CD14-positive monocyte (primary cell): ENCODE measurements around the gene OR51Q1. TPM values are rescaled to one million over a fixed set of nuclear protein-coding genes. Genes with fewer than 3 reads are reported as not detected.

Experiments
- DNase-seq, 3 donors: peaks; one replicate each; pipeline ENCODE4 v3.0.0-alpha.2; 2011 to 2022
- H2AFZ ChIP-seq: 2 replicates; pipeline ENCODE4 v1.6.0; 2012; ENCODE audit warnings: mild to moderate bottlenecking, low read depth, low read length, inconsistent platforms; ENCODE audit not compliant: insufficient read depth, poor library complexity, severe bottlenecking
- H3K27ac ChIP-seq, 2 donors: 1 replicate in 1 of 2; 2 replicates in 1 of 2; pipeline ENCODE4 v1.5.1; 2012 to 2013; ENCODE audit warnings: low read length in 2 of 2, control low read depth in 1 of 2, inconsistent platforms in 1 of 2, low read depth in 1 of 2, mild to moderate bottlenecking in 1 of 2
- H3K27me3 ChIP-seq, 2 donors: one replicate each; pipeline versions ENCODE4 v1.6.0 to v1.6.1; 2011 to 2013; ENCODE audit warnings: low read length in 2 of 2; ENCODE audit not compliant: control insufficient read depth in 2 of 2, insufficient read depth in 2 of 2
- H3K36me3 ChIP-seq, 2 donors: replicated peaks in 1 of 2; 1 replicate in 1 of 2; 2 replicates in 1 of 2; pipeline versions ENCODE4 v1.5.1 to v1.6.1; 2012 to 2013; ENCODE audit warnings: low read length in 2 of 2, control low read depth in 1 of 2, inconsistent platforms in 1 of 2, mild to moderate bottlenecking in 1 of 2; ENCODE audit not compliant: insufficient read depth in 2 of 2, control insufficient read depth in 1 of 2
- H3K4me1 ChIP-seq, 2 donors: 1 replicate in 1 of 2; 2 replicates in 1 of 2; pipeline versions ENCODE4 v1.5.1 to v1.6.1; 2012 to 2013; ENCODE audit warnings: low read length in 2 of 2, control low read depth in 1 of 2, inconsistent platforms in 1 of 2, mild to moderate bottlenecking in 1 of 2, moderate library complexity in 1 of 2; ENCODE audit not compliant: insufficient read depth in 2 of 2, control insufficient read depth in 1 of 2
- H3K4me2 ChIP-seq: replicated peaks from 2 replicates; pipeline ENCODE3; 2012; ENCODE audit warnings: low read length, moderate library complexity, mild to moderate bottlenecking; ENCODE audit not compliant: poor library complexity, severe bottlenecking; ENCODE audit errors: extremely low read depth
- H3K4me3 ChIP-seq, 3 experiments: fragments of 200-600 bp in 1 of 3; sonication (generic) in 1 of 3; replicated peaks in 1 of 3; 1 replicate in 2 of 3; 2 replicates in 1 of 3; pipeline ENCODE4 v1.5.1; 2011 to 2013; ENCODE audit warnings: low read length in 3 of 3, mild to moderate bottlenecking in 3 of 3, control low read depth in 2 of 3, low read depth in 2 of 3, inconsistent platforms in 1 of 3, moderate library complexity in 1 of 3
- H3K79me2 ChIP-seq: 2 replicates; pipeline ENCODE4 v1.6.0; 2012; ENCODE audit warnings: mild to moderate bottlenecking, control low read depth, inconsistent platforms, low read length, moderate library complexity; ENCODE audit not compliant: insufficient read depth
- H3K9ac ChIP-seq: 2 replicates; pipeline ENCODE4 v1.6.0; 2017; ENCODE audit warnings: low read length, mild to moderate bottlenecking; ENCODE audit not compliant: insufficient read depth, poor library complexity, severe bottlenecking
- H3K9me3 ChIP-seq, 2 donors: replicated peaks in 1 of 2; 1 replicate in 1 of 2; 2 replicates in 1 of 2; pipeline versions ENCODE4 v1.5.1 to v1.6.1; 2012 to 2013; ENCODE audit warnings: low read length in 2 of 2, control low read depth in 1 of 2; ENCODE audit not compliant: control insufficient read depth in 1 of 2, insufficient read depth in 1 of 2
- H4K20me1 ChIP-seq: 2 replicates; pipeline ENCODE4 v1.6.0; 2012; ENCODE audit warnings: mild to moderate bottlenecking, low read length, control low read depth, moderate library complexity; ENCODE audit not compliant: insufficient read depth
- H3K27ac Mint-ChIP-seq, 7 donors: one replicate each; pipeline ENCODE4 v1.8.0; 2020; ENCODE audit warnings: mild to moderate bottlenecking in 7 of 7, mixed read lengths in 7 of 7, moderate library complexity in 6 of 7, inconsistent platforms in 2 of 7
- H3K27me3 Mint-ChIP-seq, 3 donors: one replicate each; pipeline ENCODE4 v1.8.0; 2021 to 2022; ENCODE audit warnings: low read depth in 3 of 3, mild to moderate bottlenecking in 3 of 3, mixed read lengths in 3 of 3, moderate library complexity in 3 of 3, inconsistent platforms in 1 of 3
- H3K36me3 Mint-ChIP-seq, 2 donors: one replicate each; pipeline ENCODE4 v1.8.0; 2020; ENCODE audit warnings: mixed read lengths in 2 of 2, inconsistent platforms in 1 of 2, mild to moderate bottlenecking in 1 of 2
- H3K4me1 Mint-ChIP-seq: one replicate; pipeline ENCODE4 v1.8.0; 2020; ENCODE audit warnings: mild to moderate bottlenecking, mixed read lengths
- H3K4me3 Mint-ChIP-seq, 2 donors: one replicate each; pipeline ENCODE4 v1.8.0; 2020; ENCODE audit warnings: mild to moderate bottlenecking in 2 of 2, mixed read lengths in 2 of 2, moderate library complexity in 1 of 2
- H3K9me3 Mint-ChIP-seq, 7 donors: one replicate each; pipeline ENCODE4 v1.8.0; 2020 to 2022; ENCODE audit warnings: mixed read lengths in 7 of 7, mild to moderate bottlenecking in 6 of 7, moderate library complexity in 6 of 7, inconsistent platforms in 2 of 7
- CTCF ChIP-seq: fragments of 200-600 bp; IDR thresholded peaks from one replicate; pipeline ENCODE4 v1.8.0; 2022; ENCODE audit warnings: antibody characterized with exemption, mild to moderate bottlenecking
- WGBS: methylation state at CpG from one replicate; pipeline ENCODE4 v1.1.5; 2013; ENCODE audit warnings: missing lambda C conversion rate; ENCODE audit not compliant: insufficient coverage; 5-methylcytosine and 5-hydroxymethylcytosine counted together
- intact Hi-C, 2 donors: fragments of 100-400 bp; cut with micrococcal nuclease; formaldehyde crosslinking; loops; one replicate each; pipeline versions ENCODE4 v1.15.0 to v1.15.1; 2023
- polyA plus RNA-seq, 3 donors: library from polyadenylated mRNA; depleted of rRNA in 1 of 3; unstranded in 2 of 3; stranded (reverse) in 1 of 3; fragments of 300-500 nt in 2 of 3; fragments of >200 nt in 1 of 3; fragmentation: Illumina TruSeq in 2 of 3; gene quantifications; 1 replicate in 2 of 3; 2 replicates in 1 of 3; pipeline ENCODE4 v1.2.3, GENCODE V29; 2012 to 2021

Gene OR51Q1
- polyA plus RNA-seq, 3 donors, result not detected

- peaks cover 0 to 2% (median 0%) of the 10 kb centered on the region in 7 donors for H3K9me3 Mint-ChIP-seq
- H3K9ac ChIP-seq, result no peak within 1 kb of the TSS
- no peaks in the 10 kb centered on the region for H4K20me1 ChIP-seq
- intact Hi-C loops, result no loop called here
- H3K4me3 Mint-ChIP-seq, result no peak within 1 kb of the TSS
- no peak within 1 kb of the TSS for H3K4me3 ChIP-seq
- TF ChIP-seq CTCF, result no peak
- H3K27me3 Mint-ChIP-seq, result no peaks in the 10 kb centered on the region
- no peaks in the 10 kb centered on the region for H3K4me1 ChIP-seq
- no peak within 1 kb of the TSS for H3K27ac ChIP-seq
- no peak for DNase-seq
- H2AFZ ChIP-seq, result no peak within 1 kb of the TSS
- H3K27me3 ChIP-seq, result no peaks in the 10 kb centered on the region
- peak within 1 kb of the TSS in 1 of 7 donors; percentile 23 for H3K27ac Mint-ChIP-seq
- no peaks in the 10 kb centered on the region for H3K36me3 Mint-ChIP-seq
- H3K4me2 ChIP-seq, result no peak within 1 kb of the TSS
- no peaks in the 10 kb centered on the region for H3K9me3 ChIP-seq
- H3K79me2 ChIP-seq, result no peaks in the 10 kb centered on the region
- WGBS, result no CpG with 5 or more reads among the region's 2 CpGs
- no peaks in the 10 kb centered on the region for H3K36me3 ChIP-seq
- no peaks in the 10 kb centered on the region for H3K4me1 Mint-ChIP-seq
Observed at GRCh38 chr11:5449023-5449422, 27.1 kb downstream of the OR51Q1 start, which contains the start of gene OR51I2. Gene OR51I2, plus strand, starts transcription at chr11:5449323. Its CDS starts 4,166 bp downstream, at chr11:5453489.

- H3K4me3 ChIP-seq, result no peak overlapping the region
- H3K4me1 Mint-ChIP-seq, result no peaks in the 10 kb centered on the region
- no peak overlapping the region for H2AFZ ChIP-seq
- H3K27me3 Mint-ChIP-seq, result no peaks in the 10 kb centered on the region
- H3K9ac ChIP-seq, result no peak overlapping the region
- peaks cover 0 to 2% (median 0%) of the 10 kb centered on the region in 7 donors for H3K9me3 Mint-ChIP-seq
- no peaks in the 10 kb centered on the region for H3K4me1 ChIP-seq
- H3K4me2 ChIP-seq, result no peak overlapping the region
- H4K20me1 ChIP-seq, result no peaks in the 10 kb centered on the region
- intact Hi-C loops, result no loop called here
- 100% methylated on average over 1 of the region's 4 CpGs for WGBS
- H3K27me3 ChIP-seq, result no peaks in the 10 kb centered on the region
- no peak for TF ChIP-seq CTCF
- H3K79me2 ChIP-seq, result no peaks in the 10 kb centered on the region
- H3K27ac Mint-ChIP-seq, result peak overlapping the region in 1 of 7 donors; percentile 23
- no peaks in the 10 kb centered on the region for H3K9me3 ChIP-seq
- H3K36me3 ChIP-seq, result no peaks in the 10 kb centered on the region
- H3K27ac ChIP-seq, result no peak overlapping the region
- H3K36me3 Mint-ChIP-seq, result no peaks in the 10 kb centered on the region
- DNase-seq, result no peak
- no peak overlapping the region for H3K4me3 Mint-ChIP-seq
Observed at GRCh38 chr11:5449432-5449831, 27.5 kb downstream of the OR51Q1 start.
